ENCODE data around the gene SYNGR2.
"Not testable (repeated sequence)": the region's sequence is repeated elsewhere in the genome, so short reads cannot be mapped to it uniquely, and the experiment has no call there.

SYNGR2 gene

DNA sequence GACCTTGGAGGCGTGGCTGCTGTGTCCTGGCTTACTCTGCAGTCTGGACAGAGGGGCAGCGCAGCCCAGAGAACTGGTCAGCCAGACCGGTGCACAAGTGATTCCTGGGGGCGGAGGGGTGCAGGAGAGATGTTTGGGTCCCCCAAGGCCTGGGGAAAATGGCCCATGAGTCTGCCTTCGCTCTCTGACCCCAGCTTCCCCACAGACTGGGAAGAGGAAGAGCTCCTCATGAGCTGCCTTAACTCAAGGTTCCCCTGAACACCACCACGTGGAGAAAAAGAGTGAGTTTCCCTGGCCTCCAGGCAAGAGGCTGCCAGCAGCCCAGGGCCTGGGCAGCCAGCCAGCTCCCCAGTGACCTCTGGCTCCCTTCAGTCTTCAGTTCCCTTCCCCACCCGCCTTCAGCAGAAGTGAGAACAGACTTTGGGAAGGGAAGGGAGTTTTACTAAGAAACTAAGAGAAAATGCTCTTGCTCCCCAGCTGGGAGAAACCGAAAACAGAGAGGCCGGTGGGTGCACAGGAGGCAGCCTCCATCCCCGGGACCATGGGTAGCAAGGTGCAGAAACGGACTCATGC is 24.1 kb upstream of the SYNGR2 start:
- no peak for DNase-seq

DNA sequence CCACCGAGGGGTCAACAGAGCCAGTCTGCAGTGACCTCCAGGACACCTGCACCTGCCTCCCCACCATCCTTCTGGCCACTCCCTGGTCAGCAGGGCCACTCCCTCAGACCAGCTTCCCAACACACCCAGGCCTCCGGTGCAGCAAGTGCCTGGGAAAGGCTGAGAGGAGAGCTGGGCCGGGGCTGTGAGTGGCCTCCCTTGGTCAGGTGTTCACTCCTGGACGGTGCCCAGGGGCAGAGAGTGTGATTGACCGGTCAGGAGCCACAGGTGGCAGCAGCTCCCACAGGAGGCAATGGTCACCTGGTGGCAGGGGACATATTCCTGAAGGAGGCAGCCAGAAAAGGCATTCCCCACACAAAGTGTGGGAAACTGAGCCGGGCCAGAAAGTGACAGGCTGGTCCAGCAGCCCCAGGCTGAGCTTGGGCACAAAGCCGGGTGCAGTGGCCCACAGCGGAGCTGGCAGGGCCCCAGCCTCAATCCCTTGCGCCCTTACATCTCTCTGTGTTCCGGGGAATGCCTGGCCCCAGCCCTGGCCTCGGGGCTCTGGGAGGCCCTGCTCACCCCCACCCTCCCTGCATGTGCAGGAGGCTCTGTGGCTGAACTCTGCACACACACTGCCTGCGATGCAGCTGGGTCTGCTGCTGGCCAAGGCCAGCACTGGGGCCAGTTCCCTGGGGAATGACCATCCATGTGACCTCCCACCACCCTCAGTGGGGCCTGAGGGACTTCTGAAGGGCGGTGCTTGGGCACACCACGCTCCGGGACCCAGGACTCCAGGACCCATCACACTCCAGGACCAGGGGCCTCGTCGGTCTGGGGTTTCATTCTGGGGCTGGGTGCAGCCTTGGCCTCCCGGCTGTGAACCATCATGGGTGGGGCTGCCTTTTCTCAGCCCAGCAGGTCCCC is 23.4 kb upstream of the SYNGR2 start:
- no peak for DNase-seq

DNA sequence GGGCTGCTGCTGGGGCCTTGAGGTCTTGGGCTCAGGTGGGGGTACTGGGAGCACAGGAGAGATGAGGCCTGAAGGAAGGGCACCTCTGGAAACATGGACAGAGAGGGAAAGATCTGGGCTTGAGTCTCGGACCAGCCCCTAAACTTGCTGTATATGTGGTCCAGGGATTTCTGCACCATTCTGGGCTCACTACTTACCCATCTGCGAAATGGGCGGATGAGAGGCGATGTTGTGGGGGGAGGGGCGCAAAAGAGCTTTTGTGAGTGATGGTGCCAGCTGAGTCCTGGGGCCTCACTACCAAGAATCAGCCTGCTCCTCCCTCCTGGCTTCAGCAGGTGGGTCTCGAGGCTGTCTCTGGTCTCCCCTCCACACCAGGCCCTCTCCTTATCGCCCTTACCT is 21.9 kb upstream of the SYNGR2 start:
- no peak for DNase-seq

DNA sequence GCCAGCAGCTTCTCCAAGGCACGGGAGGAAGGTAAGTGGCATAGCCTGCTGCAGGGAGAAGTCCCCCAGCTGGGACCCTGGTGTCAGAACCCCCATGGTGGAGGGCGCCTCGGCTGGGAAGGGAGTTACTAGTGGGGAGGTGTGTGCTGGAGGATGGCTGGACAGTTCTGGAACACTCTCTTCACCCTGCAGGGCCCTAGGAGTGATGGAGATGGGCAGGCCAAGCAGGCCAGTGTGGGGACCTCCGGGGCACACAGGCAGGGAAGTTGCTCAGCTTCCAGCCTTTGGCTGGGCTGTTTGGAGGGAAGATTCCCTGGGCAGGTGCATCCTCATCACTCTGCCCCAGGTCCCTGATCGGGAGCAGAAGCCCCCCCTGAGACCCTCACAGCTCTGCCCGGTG is 21.5 kb upstream of the SYNGR2 start:
- no peak for DNase-seq

- DNase-seq, result no peak
Measured at GRCh38 chr17:78147315-78147998, 20.9 kb upstream of the SYNGR2 start.

- DNase-seq, result no peak
Measured at GRCh38 chr17:78148286-78149016, 19.9 kb upstream of the SYNGR2 start.

GRCh38 chr17:78151514-78152008 is 16.8 kb upstream of the SYNGR2 start:
- no peak for DNase-seq

DNA sequence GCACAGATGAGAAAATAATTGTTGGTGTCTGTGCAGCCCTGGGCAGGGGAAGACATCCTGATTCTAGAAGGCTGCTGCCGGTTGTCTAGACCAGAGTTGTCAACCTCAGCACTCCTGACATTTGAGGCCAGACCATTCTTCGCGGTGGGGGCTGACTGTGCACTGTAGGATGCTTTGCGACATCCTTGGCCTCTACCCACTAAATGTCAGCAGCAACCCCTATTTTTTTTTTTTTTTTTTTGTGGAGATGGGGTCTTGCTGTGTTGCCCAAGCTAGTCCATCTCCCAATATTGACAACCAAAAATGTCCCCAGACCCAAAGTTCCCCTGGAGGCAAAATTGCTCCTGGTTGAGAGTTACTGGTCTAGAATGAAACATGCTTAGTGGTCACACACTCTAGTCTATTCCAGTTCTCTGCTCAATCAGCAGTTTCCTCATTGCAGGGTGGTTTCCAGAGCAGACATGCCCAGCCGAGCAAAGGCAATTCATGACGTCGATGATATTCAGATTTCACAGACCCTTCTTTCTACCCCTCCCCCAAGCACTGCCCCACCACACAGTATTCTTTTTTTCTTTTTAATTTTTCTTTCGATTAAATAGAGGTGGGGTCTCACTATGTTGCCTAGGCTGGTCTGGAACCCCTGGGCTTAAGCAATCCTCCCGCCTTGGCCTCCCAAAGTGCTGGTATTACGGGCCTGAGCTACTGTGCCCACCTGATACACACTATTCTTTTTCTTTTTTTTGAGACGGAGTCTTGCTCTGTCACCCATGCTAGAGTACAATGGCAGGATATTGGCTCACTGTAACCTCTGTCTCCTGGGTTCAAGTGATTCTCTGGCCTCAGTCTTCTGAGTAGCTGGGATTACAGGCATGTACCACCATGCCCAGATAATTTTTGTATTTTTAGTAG is 13.2 kb upstream of the SYNGR2 start:
- DNase-seq, result no peak

DNA sequence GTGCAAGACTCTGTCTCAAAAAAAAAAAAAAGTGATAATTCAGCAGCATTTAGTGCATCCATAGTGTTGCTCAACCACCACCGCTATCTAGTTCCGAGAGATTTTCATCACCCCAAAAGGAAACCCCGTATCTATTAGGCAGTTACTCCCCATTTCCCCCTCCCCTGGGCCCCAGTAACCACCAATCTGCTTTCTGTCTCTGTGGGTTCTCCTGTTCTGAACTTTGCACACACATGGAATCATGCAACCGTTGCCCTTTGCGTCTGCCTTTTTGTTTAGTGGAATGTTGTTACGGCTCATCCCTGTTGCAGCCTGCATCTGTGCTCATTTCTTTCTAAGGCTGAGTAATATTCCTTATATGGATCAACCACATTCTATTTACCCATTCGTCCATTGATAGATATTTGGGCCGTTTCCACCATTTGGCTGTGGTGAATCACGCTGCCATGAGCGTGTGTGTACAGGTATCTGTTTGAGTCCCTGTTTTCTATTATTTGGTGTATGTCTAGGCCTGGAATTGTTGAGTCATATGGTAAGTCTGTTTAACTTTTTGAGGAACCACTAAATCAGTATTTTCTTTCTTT is 8.7 kb upstream of the SYNGR2 start:
- no peak for DNase-seq

DNA sequence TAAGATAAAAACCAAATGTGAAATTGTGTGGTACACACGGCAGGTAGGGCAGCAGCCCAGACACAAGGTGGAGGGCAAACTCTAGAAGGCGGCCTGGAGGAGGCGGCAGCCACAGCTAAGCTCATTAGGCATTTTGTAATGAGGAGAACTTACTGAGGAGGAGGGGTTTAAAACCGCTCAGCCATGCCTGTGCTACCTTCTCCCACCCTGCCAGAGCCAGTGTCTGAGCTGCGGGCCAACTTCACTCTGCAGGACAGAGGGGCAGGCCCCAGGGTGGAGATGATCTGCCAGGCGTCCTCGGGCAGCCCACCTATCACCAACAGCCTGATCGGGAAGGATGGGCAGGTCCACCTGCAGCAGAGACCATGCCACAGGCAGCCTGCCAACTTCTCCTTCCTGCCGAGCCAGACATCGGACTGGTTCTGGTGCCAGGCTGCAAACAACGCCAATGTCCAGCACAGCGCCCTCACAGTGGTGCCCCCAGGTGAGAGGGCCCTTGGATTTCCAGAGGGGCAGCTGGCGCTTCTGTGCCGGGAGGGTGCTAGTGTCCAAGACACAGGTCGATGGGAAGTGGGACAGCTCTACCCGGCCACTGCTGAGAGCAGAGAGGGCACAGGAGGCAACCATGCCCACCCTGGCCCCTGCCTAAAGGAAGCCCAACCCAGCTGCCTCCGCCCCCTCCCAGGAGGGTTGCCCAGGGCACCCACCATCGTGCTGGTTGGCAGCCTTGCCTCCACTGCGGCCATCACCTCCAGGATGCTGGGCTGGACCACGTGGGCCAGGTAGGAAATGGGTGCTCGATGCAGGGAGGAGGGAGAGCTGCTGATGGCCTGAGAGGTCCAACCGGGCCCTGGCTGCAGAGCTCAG is 4.3 kb upstream of the SYNGR2 start:
- peak; percentile 32 for DNase-seq

DNA sequence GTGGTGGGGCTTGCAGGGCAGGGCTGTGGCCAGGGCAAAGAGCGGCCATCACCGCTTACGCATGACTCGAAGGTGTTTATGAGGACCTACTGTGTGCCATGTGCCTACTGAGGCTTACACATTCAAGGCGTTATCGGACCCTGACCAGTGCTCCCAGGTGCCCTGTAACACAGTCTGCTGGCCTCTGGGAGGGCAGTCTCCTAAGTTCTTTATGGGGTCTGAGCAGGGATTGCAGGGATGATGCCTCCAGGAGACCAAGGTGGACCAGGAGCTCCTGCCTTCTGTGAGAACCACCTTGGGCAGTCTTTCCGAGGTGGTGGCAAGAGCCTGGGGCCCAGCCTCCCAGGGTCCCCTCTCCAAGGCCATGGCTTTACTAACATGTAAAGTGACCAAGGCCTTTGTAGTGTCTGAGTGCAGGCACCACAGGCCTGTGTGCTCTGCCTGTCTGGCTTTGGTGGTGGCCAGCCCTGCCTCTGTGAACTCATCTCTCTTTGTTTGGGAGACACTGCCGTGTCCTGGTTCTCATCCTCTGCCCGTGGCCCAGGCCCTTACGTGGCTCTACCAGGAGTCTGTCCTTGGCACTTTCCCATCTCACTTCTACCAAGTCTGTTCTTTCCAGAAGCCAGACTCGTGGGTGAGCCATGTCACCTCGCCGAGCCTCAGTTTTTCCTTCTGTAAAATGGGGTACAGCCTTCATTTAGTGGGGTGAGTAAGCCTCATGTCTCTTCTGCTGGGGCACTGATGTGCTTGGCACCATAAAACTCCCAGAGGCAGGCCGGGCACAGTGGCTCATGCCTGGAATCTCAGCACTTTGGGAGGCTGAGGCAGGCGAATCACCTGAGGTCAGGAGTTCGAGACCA is 3.4 kb upstream of the SYNGR2 start:
- DNase-seq, result no peak

GRCh38 chr17:78166416-78166815 is 2.0 kb upstream of the SYNGR2 start:
- DNase-seq, result no peak

- peak; percentile 56 for DNase-seq
Measured at GRCh38 chr17:78168903-78169793, 767 bp downstream of the SYNGR2 start.

DNA sequence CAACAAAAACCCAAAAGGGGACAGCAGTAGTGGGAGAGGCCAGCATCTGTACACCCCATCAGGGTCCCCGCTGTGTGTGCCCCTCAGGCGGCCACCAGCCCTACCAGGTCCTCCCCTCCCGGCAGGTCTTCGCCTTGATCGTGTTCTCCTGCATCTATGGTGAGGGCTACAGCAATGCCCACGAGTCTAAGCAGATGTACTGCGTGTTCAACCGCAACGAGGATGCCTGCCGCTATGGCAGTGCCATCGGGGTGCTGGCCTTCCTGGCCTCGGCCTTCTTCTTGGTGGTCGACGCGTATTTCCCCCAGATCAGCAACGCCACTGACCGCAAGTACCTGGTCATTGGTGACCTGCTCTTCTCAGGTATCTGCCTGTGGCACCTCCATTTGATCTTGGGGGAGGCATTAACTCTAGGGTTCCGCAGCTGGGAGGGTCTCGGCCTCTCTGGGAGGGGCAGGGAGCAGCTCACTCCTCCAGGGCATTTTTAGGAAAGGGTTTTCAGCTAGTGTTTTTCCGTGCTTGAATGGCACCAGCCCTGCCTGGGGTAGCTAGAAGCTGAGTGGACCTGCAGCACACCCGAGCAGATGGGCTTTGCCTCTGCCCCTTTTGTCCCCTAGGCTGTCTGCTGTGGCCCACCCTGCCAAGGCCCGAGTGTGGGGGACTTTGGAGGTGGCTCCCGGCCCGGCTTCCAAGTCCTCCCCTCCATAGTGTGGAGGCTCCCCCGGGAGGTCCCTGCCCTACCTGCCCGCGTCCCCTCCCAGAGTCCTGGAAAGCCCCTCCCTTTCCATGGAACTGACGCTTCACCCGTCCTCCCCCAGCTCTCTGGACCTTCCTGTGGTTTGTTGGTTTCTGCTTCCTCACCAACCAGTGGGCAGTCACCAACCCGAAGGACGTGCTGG is 2.6 kb downstream of the SYNGR2 start:
- no peak for DNase-seq

DNA sequence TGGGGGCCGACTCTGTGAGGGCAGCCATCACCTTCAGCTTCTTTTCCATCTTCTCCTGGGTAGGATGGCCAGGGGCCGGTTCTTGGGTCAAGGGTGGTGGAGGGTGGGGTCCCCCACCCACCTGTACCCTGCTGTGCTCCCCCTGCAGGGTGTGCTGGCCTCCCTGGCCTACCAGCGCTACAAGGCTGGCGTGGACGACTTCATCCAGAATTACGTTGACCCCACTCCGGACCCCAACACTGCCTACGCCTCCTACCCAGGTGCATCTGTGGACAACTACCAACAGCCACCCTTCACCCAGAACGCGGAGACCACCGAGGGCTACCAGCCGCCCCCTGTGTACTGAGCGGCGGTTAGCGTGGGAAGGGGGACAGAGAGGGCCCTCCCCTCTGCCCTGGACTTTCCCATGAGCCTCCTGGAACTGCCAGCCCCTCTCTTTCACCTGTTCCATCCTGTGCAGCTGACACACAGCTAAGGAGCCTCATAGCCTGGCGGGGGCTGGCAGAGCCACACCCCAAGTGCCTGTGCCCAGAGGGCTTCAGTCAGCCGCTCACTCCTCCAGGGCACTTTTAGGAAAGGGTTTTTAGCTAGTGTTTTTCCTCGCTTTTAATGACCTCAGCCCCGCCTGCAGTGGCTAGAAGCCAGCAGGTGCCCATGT is 3.3 kb downstream of the SYNGR2 start:
- not testable (repeated sequence) for DNase-seq

DNA sequence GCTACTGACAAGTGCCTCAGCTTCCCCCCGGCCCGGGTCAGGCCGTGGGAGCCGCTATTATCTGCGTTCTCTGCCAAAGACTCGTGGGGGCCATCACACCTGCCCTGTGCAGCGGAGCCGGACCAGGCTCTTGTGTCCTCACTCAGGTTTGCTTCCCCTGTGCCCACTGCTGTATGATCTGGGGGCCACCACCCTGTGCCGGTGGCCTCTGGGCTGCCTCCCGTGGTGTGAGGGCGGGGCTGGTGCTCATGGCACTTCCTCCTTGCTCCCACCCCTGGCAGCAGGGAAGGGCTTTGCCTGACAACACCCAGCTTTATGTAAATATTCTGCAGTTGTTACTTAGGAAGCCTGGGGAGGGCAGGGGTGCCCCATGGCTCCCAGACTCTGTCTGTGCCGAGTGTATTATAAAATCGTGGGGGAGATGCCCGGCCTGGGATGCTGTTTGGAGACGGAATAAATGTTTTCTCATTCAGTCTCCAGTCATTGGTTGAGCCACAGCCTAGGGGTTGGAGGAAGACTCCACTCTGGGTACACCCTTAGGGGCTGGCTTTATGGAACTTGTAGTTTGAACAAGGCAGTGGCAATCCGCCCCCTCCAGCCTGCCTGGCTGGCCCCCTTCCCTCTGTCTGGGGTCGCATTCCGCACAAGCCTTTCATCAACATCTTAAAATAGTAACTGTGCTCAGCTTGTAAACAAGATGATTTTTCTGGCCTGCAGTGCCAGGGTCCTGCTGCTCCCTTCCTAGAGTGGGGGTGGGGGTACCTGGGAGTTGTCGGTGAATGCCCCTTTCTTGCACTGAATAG is 4.1 kb downstream of the SYNGR2 start:
- DNase-seq, result peak; percentile 37
